ENCODE measurements around the gene ELAC2. TPM values are rescaled to one million over a fixed set of nuclear protein-coding genes. Genes with fewer than 3 reads are reported as not detected.

Gene ELAC2
- total and polyA plus RNA-seq, 2 of the 4 experiments (the other 2 are of a cell fraction) = 75.2 to 80.7 TPM

GRCh38 chr17:12996357-12996756 lies 21.5 kb downstream of the ELAC2 start:
- peaks cover 80% of the 10 kb centered on the region for H3K36me3 ChIP-seq (ENCODE audit: control insufficient read depth, insufficient read depth, low read length)
- no TSS peak for BruUV-seq (replicated peaks)

More at GRCh38 chr17:12996357-12996756, 21.5 kb downstream of the ELAC2 start:
- H3K9me3 ChIP-seq (ENCODE audit: control insufficient read depth, insufficient read depth, low read length) = no peaks in the 10 kb centered on the region
- no peaks in the 10 kb centered on the region for H3K9me1 ChIP-seq (ENCODE audit: insufficient read depth, low read length)
- dilution Hi-C loops (cut with HindIII; ENCODE audit: low sequenced_read_pairs, unreplicated experiment) (no loop called here), in situ Hi-C loops (cut with MboI; ENCODE audit: low sequenced_read_pairs) (no loop called here), intact Hi-C loops (cut with micrococcal nuclease) (no loop called here)
- ATAC-seq (ENCODE audit: low read depth) = no peak
- no peak overlapping the region for H2BK15ac ChIP-seq (ENCODE audit: low read depth, low read length)
- H3K79me1 ChIP-seq (ENCODE audit: low read depth in 1 of 2, low read length in 2 of 2) = no peaks in the 10 kb centered on the region
- H4K20me1 ChIP-seq (ENCODE audit: insufficient read depth, low read length) = no peaks in the 10 kb centered on the region
- H2BK120ac ChIP-seq (ENCODE audit: low read depth, low read length) = no peak overlapping the region
- no peaks in the 10 kb centered on the region for H3K27me3 ChIP-seq (ENCODE audit: control insufficient read depth, insufficient read depth, low read length)
- whole genome bisulfite sequencing, 2 experiments (ENCODE audit: extremely low coverage in 2 of 2, insufficient read length in 1 of 2) = 96% methylated on average over 8 of the region's 10 CpGs; no CpG with 5 or more reads in 1 of the 2 experiments
- TF ChIP-seq ELK1 (IDR thresholded peaks at IDR 0.05; ENCODE audit: borderline replicate concordance, low read depth, low read length) (no peak), NFE2L2 (IDR thresholded peaks at IDR 0.05; ENCODE audit: low read depth, low read length) (no peak), POLR2A (IDR thresholded peaks at IDR 0.05; ENCODE audit: low read depth, low read length) (no peak), USF2 (IDR thresholded peaks at IDR 0.05; ENCODE audit: low read depth, low read length) (no peak), RAD21 (IDR thresholded peaks at IDR 0.05; ENCODE audit: low read length) (no peak), CEBPB (IDR thresholded peaks at IDR 0.05; ENCODE audit: low read depth, low read length) (no peak), BHLHE40 (IDR thresholded peaks at IDR 0.05; ENCODE audit: low read depth, low read length) (no peak), SMC3 (IDR thresholded peaks at IDR 0.05; ENCODE audit: low read depth, low read length) (no peak), MAZ (IDR thresholded peaks at IDR 0.05; ENCODE audit: borderline replicate concordance, low read depth, low read length) (no peak), FOS (IDR thresholded peaks at IDR 0.05; ENCODE audit: low read depth, low read length) (no peak), RFX5 (IDR thresholded peaks at IDR 0.05; ENCODE audit: low read depth, low read length) (no peak), RCOR1 (IDR thresholded peaks at IDR 0.05; ENCODE audit: insufficient replicate concordance, low read length) (no peak), MAFK (IDR thresholded peaks at IDR 0.05; ENCODE audit: low read depth, low read length) (no peak), MXI1 (IDR thresholded peaks at IDR 0.05; ENCODE audit: borderline replicate concordance, low read depth, low read length) (no peak), CHD1 (IDR thresholded peaks at IDR 0.05; ENCODE audit: low read depth, low read length) (no peak)
- TF ChIP-seq, protein P1, sequence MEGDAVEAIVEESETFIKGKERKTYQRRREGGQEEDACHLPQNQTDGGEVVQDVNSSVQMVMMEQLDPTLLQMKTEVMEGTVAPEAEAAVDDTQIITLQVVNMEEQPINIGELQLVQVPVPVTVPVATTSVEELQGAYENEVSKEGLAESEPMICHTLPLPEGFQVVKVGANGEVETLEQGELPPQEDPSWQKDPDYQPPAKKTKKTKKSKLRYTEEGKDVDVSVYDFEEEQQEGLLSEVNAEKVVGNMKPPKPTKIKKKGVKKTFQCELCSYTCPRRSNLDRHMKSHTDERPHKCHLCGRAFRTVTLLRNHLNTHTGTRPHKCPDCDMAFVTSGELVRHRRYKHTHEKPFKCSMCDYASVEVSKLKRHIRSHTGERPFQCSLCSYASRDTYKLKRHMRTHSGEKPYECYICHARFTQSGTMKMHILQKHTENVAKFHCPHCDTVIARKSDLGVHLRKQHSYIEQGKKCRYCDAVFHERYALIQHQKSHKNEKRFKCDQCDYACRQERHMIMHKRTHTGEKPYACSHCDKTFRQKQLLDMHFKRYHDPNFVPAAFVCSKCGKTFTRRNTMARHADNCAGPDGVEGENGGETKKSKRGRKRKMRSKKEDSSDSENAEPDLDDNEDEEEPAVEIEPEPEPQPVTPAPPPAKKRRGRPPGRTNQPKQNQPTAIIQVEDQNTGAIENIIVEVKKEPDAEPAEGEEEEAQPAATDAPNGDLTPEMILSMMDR (conservative IDR thresholded peaks at IDR 0.05; ENCODE audit: low read depth, low read length) = no peak
- H3K4ac ChIP-seq (ENCODE audit: low read depth, low read length) = no peak overlapping the region
- H4K8ac ChIP-seq (ENCODE audit: low read depth in 2 of 2, low read length in 2 of 2) = no peak overlapping the region
- no peak for DNase-seq
- ChIA-PET CTCF (no interaction called here), POLR2A (ENCODE audit: unreplicated experiment) (interaction anchor here (0.6 kb wide), 1 partner anchor 812 kb away, joined by 3 read pairs; no protein-coding TSS in a partner anchor)
- no peak overlapping the region for H3K4me2 ChIP-seq (ENCODE audit: low read depth, low read length)
- H3K9ac ChIP-seq (ENCODE audit: low read depth, low read length) = no peak overlapping the region
- H3K23ac ChIP-seq (ENCODE audit: low read depth, low read length) = no peak overlapping the region
- H4K91ac ChIP-seq (ENCODE audit: insufficient read depth, low read depth, low read length) = no peak overlapping the region
- H2AK9ac ChIP-seq (replicated peaks; ENCODE audit: low read depth, low read length, poor library complexity) = no peak overlapping the region
- H2BK5ac ChIP-seq (ENCODE audit: low read depth, low read length, poor library complexity, severe bottlenecking) = no peak overlapping the region
- no peak overlapping the region for H2AFZ ChIP-seq (replicated peaks; ENCODE audit: low read length, poor library complexity)
- H3K14ac ChIP-seq (replicated peaks; ENCODE audit: low read depth, low read length) = no peak overlapping the region
- no peak overlapping the region for H2BK20ac ChIP-seq (ENCODE audit: low read depth, low read length)
- H4K5ac ChIP-seq (ENCODE audit: low read depth, low read length) = no peak overlapping the region
- H2AK5ac ChIP-seq (ENCODE audit: low read depth, low read length) = no peak overlapping the region
- H3K27ac ChIP-seq (ENCODE audit: insufficient read depth, low read length) = no peak overlapping the region
- no peak overlapping the region for H3K18ac ChIP-seq (ENCODE audit: low read depth, low read length)
- H3K4me3 ChIP-seq (ENCODE audit: insufficient read depth, low read depth, low read length) = no peak overlapping the region
- H3K4me1 ChIP-seq (ENCODE audit: control insufficient read depth, insufficient read depth, low read length) = no peaks in the 10 kb centered on the region
- no peak overlapping the region for H3K56ac ChIP-seq (ENCODE audit: extremely low read depth, insufficient read depth, low read length)
